ENCODE results near the gene CCDC51. TPM values are rescaled to one million over a fixed set of nuclear protein-coding genes. Genes with fewer than 3 reads are reported as not detected.

CCDC51 gene, protein sequence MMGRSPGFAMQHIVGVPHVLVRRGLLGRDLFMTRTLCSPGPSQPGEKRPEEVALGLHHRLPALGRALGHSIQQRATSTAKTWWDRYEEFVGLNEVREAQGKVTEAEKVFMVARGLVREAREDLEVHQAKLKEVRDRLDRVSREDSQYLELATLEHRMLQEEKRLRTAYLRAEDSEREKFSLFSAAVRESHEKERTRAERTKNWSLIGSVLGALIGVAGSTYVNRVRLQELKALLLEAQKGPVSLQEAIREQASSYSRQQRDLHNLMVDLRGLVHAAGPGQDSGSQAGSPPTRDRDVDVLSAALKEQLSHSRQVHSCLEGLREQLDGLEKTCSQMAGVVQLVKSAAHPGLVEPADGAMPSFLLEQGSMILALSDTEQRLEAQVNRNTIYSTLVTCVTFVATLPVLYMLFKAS
- 24.2 and 29.6 TPM in 2 replicates for polyA plus RNA-seq (2012; rRNA removed)
- 22.7 and 27.4 TPM in 2 replicates for polyA plus RNA-seq (2012; cell fraction: cytosol; rRNA removed)
- 15.3 and 20.4 TPM in 2 replicates for polyA plus RNA-seq (2012; cell fraction: nucleus; rRNA removed)

- H3K36me3 ChIP-seq (replicated peaks in 1 of 2; ENCODE audit: control insufficient read depth in 1 of 2, insufficient read depth in 2 of 2, low read length in 1 of 2) = peaks cover 21 to 27% of the 10 kb centered on the region in 2 experiments
- no peaks in the 10 kb centered on the region for H3K9me2 ChIP-seq
- H3F3A ChIP-seq (replicated peaks; ENCODE audit: insufficient read depth) = peaks cover 27% of the 10 kb centered on the region
- H3K79me2 ChIP-seq (ENCODE audit: insufficient read depth) = peaks cover 50% of the 10 kb centered on the region
- H3K27me3 ChIP-seq (ENCODE audit: insufficient read depth) = no peaks in the 10 kb centered on the region
- H3K4me2 ChIP-seq = peak within 1 kb of the TSS; percentile 85
- 1% methylated on average over 19 of the region's 54 CpGs for WGBS (ENCODE audit: low lambda C conversion rate)
- peak within 1 kb of the TSS; percentile 64 to 86 for H3K27ac ChIP-seq (ENCODE audit: low read depth in 2 of 2, low read length in 1 of 2)
- peak within 1 kb of the TSS; percentile 86 for H3K9ac ChIP-seq
- peak within 1 kb of the TSS; percentile 79 to 86 for H3K4me3 ChIP-seq (ENCODE audit: low read depth in 2 of 2, low read length in 1 of 2)
- H2AFZ ChIP-seq (ENCODE audit: low read depth) = peak within 1 kb of the TSS; percentile 64
- H3K9me3 ChIP-seq = no peaks in the 10 kb centered on the region
- CTCF ChIA-PET = interaction anchor here (1.2 to 3.4 kb wide), 10 partner anchors 11 to 245 kb away, joined by 3 to 18 read pairs (median 8); partner anchors contain the start of gene PLXNB1
- peak; percentile 98 for DNase-seq
- peaks cover 14% of the 10 kb centered on the region for H4K20me1 ChIP-seq (ENCODE audit: insufficient read depth)
- H3K4me1 ChIP-seq (ENCODE audit: control insufficient read depth in 1 of 2, insufficient read depth in 2 of 2, low read depth in 1 of 2, low read length in 1 of 2) = peaks cover 8 to 20% of the 10 kb centered on the region in 2 experiments
- POLR2A ChIA-PET = interaction anchor here (0.6 to 1.6 kb wide), 14 partner anchors 9 to 252 kb away, joined by 3 to 11 read pairs (median 4); partner anchors contain the start of genes CDC25A, PFKFB4 and ZNF589
- TF ChIP-seq GATA2 (CRISPR knock-in tag; IDR thresholded peaks at IDR 0.05) (no peak), POLR2AphosphoS5 (IDR thresholded peaks at IDR 0.05; ENCODE audit: low read depth, low read length) (peak; percentile 81), SMC3 (IDR thresholded peaks at IDR 0.05; ENCODE audit: low read depth, low read length) (no peak), RFX5 (IDR thresholded peaks at IDR 0.05; ENCODE audit: low read length) (0 out of 2 replicates have a peak, but pooled peaks have one; percentile 36), TEAD4 (IDR thresholded peaks at IDR 0.05; ENCODE audit: borderline replicate concordance, insufficient read depth) (no peak), CHD2 (IDR thresholded peaks at IDR 0.05; ENCODE audit: low read length, partially characterized antibody) (peak; percentile 95), MEF2A (IDR thresholded peaks at IDR 0.05; ENCODE audit: borderline replicate concordance, low read depth) (no peak), MAX (IDR thresholded peaks at IDR 0.05; ENCODE audit: low read depth) (peak; percentile 95), IRF3 (IDR thresholded peaks at IDR 0.05; ENCODE audit: low read depth, low read length) (peak; percentile 32; the same call in 1 of the 2 replicates), EZH2phosphoT487 (IDR thresholded peaks at IDR 0.05; ENCODE audit: borderline replicate concordance, low read depth) (no peak), FOXM1 (IDR thresholded peaks at IDR 0.05; ENCODE audit: low read depth) (no peak), NFIC (IDR thresholded peaks at IDR 0.05; ENCODE audit: borderline replicate concordance) (no peak), SIN3A (IDR thresholded peaks at IDR 0.05; ENCODE audit: borderline replicate concordance, low read depth, low read length) (0 out of 2 replicates have a peak, but pooled peaks have one; percentile 19), FOSL2 (IDR thresholded peaks at IDR 0.05; ENCODE audit: borderline replicate concordance, low read depth) (no peak), TAF1 (IDR thresholded peaks at IDR 0.05; ENCODE audit: borderline replicate concordance, low read depth, low read length) (peak; percentile 58), RAD21 (IDR thresholded peaks at IDR 0.05; ENCODE audit: low read length) (no peak), ZBTB33 (IDR thresholded peaks at IDR 0.05; ENCODE audit: borderline replicate concordance, low read depth) (no peak)
- TF ChIP-seq, protein P1, sequence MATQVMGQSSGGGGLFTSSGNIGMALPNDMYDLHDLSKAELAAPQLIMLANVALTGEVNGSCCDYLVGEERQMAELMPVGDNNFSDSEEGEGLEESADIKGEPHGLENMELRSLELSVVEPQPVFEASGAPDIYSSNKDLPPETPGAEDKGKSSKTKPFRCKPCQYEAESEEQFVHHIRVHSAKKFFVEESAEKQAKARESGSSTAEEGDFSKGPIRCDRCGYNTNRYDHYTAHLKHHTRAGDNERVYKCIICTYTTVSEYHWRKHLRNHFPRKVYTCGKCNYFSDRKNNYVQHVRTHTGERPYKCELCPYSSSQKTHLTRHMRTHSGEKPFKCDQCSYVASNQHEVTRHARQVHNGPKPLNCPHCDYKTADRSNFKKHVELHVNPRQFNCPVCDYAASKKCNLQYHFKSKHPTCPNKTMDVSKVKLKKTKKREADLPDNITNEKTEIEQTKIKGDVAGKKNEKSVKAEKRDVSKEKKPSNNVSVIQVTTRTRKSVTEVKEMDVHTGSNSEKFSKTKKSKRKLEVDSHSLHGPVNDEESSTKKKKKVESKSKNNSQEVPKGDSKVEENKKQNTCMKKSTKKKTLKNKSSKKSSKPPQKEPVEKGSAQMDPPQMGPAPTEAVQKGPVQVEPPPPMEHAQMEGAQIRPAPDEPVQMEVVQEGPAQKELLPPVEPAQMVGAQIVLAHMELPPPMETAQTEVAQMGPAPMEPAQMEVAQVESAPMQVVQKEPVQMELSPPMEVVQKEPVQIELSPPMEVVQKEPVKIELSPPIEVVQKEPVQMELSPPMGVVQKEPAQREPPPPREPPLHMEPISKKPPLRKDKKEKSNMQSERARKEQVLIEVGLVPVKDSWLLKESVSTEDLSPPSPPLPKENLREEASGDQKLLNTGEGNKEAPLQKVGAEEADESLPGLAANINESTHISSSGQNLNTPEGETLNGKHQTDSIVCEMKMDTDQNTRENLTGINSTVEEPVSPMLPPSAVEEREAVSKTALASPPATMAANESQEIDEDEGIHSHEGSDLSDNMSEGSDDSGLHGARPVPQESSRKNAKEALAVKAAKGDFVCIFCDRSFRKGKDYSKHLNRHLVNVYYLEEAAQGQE (IDR thresholded peaks at IDR 0.05; ENCODE audit: low read depth, low read length) = no peak
- TF ChIP-seq, protein P2, sequence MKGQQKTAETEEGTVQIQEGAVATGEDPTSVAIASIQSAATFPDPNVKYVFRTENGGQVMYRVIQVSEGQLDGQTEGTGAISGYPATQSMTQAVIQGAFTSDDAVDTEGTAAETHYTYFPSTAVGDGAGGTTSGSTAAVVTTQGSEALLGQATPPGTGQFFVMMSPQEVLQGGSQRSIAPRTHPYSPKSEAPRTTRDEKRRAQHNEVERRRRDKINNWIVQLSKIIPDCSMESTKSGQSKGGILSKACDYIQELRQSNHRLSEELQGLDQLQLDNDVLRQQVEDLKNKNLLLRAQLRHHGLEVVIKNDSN (IDR thresholded peaks at IDR 0.05; ENCODE audit: borderline replicate concordance, low read depth) = peak; percentile 58; the same call in 1 of the 2 replicates
These were observed at the start of gene CCDC51, which contains the start of gene TMA7 for GRCh38 chr3:48439820-48440589. CCDC51 (minus strand) TSS chr3:48440119; CDS start chr3:48435128, 4,991 bp downstream. TMA7 (plus strand) TSS chr3:48440257; CDS start chr3:48440297, 40 bp downstream.
